Karpas-422 (cell line): ENCODE results near the gene EML1. TPM values are rescaled to one million over a fixed set of nuclear protein-coding genes. Genes with fewer than 3 reads are reported as not detected.

Experiments
- DNase-seq: peaks from one replicate; pipeline ENCODE4 v3.0.0-alpha.2; 2015
- H2AFZ ChIP-seq: fragments of 200-600 bp; sonication (generic); 2 replicates; pipeline ENCODE4 v1.6.1; 2014; ENCODE audit warnings: antibody characterized with exemption, low read length, mixed read lengths
- H3K27ac ChIP-seq: fragments of 200-600 bp; sonication (generic); 2 replicates; pipeline ENCODE4 v1.5.1; 2014; ENCODE audit warnings: mild to moderate bottlenecking, low read length, moderate library complexity
- H3K27me3 ChIP-seq: fragments of 200-600 bp; sonication (generic); 2 replicates; pipeline ENCODE4 v1.6.1; 2014; ENCODE audit warnings: low read length, mixed read lengths
- H3K36me3 ChIP-seq: fragments of 200-600 bp; sonication (generic); 2 replicates; pipeline ENCODE4 v1.6.1; 2014; ENCODE audit warnings: low read length, mixed read lengths; ENCODE audit not compliant: insufficient read depth
- H3K4me1 ChIP-seq: fragments of 200-600 bp; sonication (generic); 2 replicates; pipeline ENCODE4 v1.6.1; 2014; ENCODE audit warnings: mild to moderate bottlenecking, low read length, mixed read lengths
- H3K4me2 ChIP-seq: fragments of 200-600 bp; sonication (generic); 2 replicates; pipeline ENCODE4 v1.6.1; 2014; ENCODE audit warnings: low read length, low read depth, mild to moderate bottlenecking; ENCODE audit not compliant: poor library complexity, severe bottlenecking
- H3K4me3 ChIP-seq: fragments of 200-600 bp; sonication (generic); 2 replicates; pipeline ENCODE4 v1.5.1; 2014; ENCODE audit warnings: mild to moderate bottlenecking, antibody characterized with exemption, low read length, mixed read lengths
- H3K79me2 ChIP-seq: fragments of 200-600 bp; sonication (generic); 2 replicates; pipeline ENCODE4 v1.6.1; 2014; ENCODE audit warnings: mild to moderate bottlenecking, low read length, mixed read lengths
- H3K9ac ChIP-seq: fragments of 200-600 bp; sonication (generic); 2 replicates; pipeline ENCODE4 v1.6.0; 2014; ENCODE audit warnings: low read length
- H3K9me2 ChIP-seq: fragments of 200-600 bp; sonication (generic), shearing (Covaris generic); replicated peaks from 2 replicates; pipeline ENCODE4 v1.6.0; 2014; ENCODE audit warnings: mild to moderate bottlenecking, low read length, moderate library complexity; ENCODE audit not compliant: insufficient read depth
- H3K9me3 ChIP-seq: fragments of 300-700, 200-600 bp; sonication (generic); 2 replicates; pipeline ENCODE4 v1.6.1; 2014; ENCODE audit warnings: low read length, mixed read lengths
- H4K20me1 ChIP-seq: fragments of 200-600 bp; sonication (generic); 2 replicates; pipeline ENCODE4 v1.6.1; 2014; ENCODE audit warnings: mild to moderate bottlenecking, antibody characterized with exemption, low read length, low read depth; ENCODE audit not compliant: insufficient read depth
- total RNA-seq: library from RNA; depleted of rRNA; stranded (reverse); fragments of >200 nt; shearing (Covaris generic); gene quantifications from 2 replicates; pipeline ENCODE4 v1.2.3, GENCODE V29; 2014; ENCODE audit warnings: low replicate concordance

The EML1 gene
- total RNA-seq, 1 experiment from 2014 or later: not detected

DNA sequence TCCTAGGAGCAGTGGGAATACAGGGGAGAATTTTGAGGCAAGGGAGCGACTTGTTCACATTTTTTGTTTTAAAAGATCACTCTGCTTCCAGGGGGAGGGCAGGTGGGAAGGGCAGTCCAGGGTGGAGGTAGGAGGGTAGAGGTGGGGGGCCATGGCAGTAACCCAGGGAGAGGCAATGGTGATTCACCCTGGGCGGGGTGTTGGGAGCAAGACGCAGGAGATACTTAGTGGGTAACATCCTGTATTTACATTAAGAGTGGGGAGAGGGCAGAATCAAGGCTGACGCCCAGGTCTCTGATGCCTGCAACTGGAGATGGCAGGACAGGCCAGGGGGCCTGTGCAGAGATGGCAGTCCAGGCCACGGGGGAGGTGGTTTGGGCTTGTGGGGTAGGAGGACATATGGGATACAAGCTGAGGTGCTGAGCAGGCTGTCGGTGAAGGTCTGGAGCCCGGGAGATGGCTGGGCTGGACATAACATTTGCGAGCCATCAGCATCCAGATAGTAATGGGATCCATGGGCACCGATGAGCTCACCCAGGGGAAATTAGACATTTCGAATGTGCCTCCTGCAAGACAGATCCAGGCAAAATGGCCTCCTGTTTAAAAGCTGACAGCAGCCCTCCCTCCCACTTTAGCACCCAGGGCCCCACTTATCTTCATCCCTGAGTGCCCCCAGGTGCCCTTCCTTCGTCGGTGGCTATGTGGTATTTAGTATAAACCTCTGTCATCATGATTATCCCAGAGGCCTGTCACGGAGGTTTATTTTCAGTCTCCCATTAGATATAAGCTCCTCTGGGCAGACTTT is 9.3 kb downstream of the EML1 start:
- H4K20me1 ChIP-seq: no peaks in the 10 kb centered on the region
- no peaks in the 10 kb centered on the region for H3K27me3 ChIP-seq
- no peak for DNase-seq
- H3K9me3 ChIP-seq: no peaks in the 10 kb centered on the region
- H3K4me3 ChIP-seq: no peak overlapping the region
- H3K9ac ChIP-seq: no peak overlapping the region
- H3K27ac ChIP-seq: no peak overlapping the region
- H3K36me3 ChIP-seq: no peaks in the 10 kb centered on the region
- H3K4me2 ChIP-seq: no peak overlapping the region
- no peaks in the 10 kb centered on the region for H3K4me1 ChIP-seq
- H2AFZ ChIP-seq: no peak overlapping the region
- no peaks in the 10 kb centered on the region for H3K79me2 ChIP-seq
- H3K9me2 ChIP-seq: no peaks in the 10 kb centered on the region

GRCh38 chr14:99803106-99803775 is 10.0 kb downstream of the EML1 start:
- Histone ChIP-seq H2AFZ (no peak overlapping the region), H3K4me2 (no peak overlapping the region), H3K9me2 (no peaks in the 10 kb centered on the region), H3K27me3 (no peaks in the 10 kb centered on the region), H3K4me1 (no peaks in the 10 kb centered on the region), H3K79me2 (no peaks in the 10 kb centered on the region), H3K9me3 (no peaks in the 10 kb centered on the region), H3K36me3 (no peaks in the 10 kb centered on the region), H3K9ac (no peak overlapping the region), H3K27ac (no peak overlapping the region), H3K4me3 (no peak overlapping the region), H4K20me1 (no peaks in the 10 kb centered on the region)
- no peak for DNase-seq

- Histone ChIP-seq H3K9ac (no peak overlapping the region), H3K9me3 (no peaks in the 10 kb centered on the region), H3K4me3 (no peak overlapping the region), H3K36me3 (no peaks in the 10 kb centered on the region), H3K27me3 (no peaks in the 10 kb centered on the region; the same call in 1 of the 2 replicates), H3K27ac (no peak overlapping the region), H2AFZ (no peak overlapping the region), H4K20me1 (no peaks in the 10 kb centered on the region), H3K4me1 (no peaks in the 10 kb centered on the region), H3K4me2 (no peak overlapping the region), H3K79me2 (no peaks in the 10 kb centered on the region), H3K9me2 (no peaks in the 10 kb centered on the region)
- DNase-seq: no peak
Measured at GRCh38 chr14:99803803-99804202, 10.6 kb downstream of the EML1 start.

GRCh38 chr14:99805757-99806439 is 12.7 kb downstream of the EML1 start:
- no peaks in the 10 kb centered on the region for H3K4me1 ChIP-seq
- no peaks in the 10 kb centered on the region for H3K9me2 ChIP-seq
- H3K4me3 ChIP-seq: no peak overlapping the region
- H3K9ac ChIP-seq: no peak overlapping the region
- no peak overlapping the region for H2AFZ ChIP-seq
- no peaks in the 10 kb centered on the region; the same call in 1 of the 2 replicates for H3K27me3 ChIP-seq
- H3K79me2 ChIP-seq: no peaks in the 10 kb centered on the region
- H3K36me3 ChIP-seq: no peaks in the 10 kb centered on the region
- H3K9me3 ChIP-seq: no peaks in the 10 kb centered on the region
- DNase-seq: no peak
- H3K27ac ChIP-seq: no peak overlapping the region
- no peak overlapping the region for H3K4me2 ChIP-seq
- H4K20me1 ChIP-seq: no peaks in the 10 kb centered on the region

DNA sequence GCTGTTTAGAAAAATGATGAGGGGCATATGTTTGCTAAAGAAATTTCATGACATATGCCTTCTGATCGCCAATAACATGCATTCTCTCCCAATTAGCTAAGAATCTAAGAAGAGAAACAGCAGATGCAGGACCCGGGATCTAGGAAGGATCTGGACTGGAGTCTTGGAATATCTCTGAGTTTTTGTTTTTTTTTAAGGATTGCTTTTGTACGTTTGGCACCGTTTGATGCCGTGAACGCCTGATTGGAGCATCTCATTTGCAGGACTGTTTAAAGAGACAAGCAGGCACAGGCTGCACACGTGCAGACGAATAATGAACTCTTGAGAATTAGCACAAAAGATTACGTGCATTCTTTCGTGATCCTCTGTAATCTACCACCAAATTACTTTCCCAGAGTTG is 13.6 kb downstream of the EML1 start:
- Histone ChIP-seq H3K36me3 (no peaks in the 10 kb centered on the region), H4K20me1 (no peaks in the 10 kb centered on the region), H3K4me2 (no peak overlapping the region), H3K4me3 (no peak overlapping the region), H3K9ac (no peak overlapping the region), H3K27ac (no peak overlapping the region), H3K27me3 (no peaks in the 10 kb centered on the region; the same call in 1 of the 2 replicates), H3K9me3 (no peaks in the 10 kb centered on the region), H3K4me1 (no peaks in the 10 kb centered on the region), H3K79me2 (no peaks in the 10 kb centered on the region), H2AFZ (no peak overlapping the region), H3K9me2 (no peaks in the 10 kb centered on the region)
- DNase-seq: no peak

GRCh38 chr14:99807413-99808153 is 14.4 kb downstream of the EML1 start:
- Histone ChIP-seq H4K20me1 (0 out of 2 replicates have a peak, but pooled peaks cover 4% of the 10 kb centered on the region), H3K36me3 (no peaks in the 10 kb centered on the region), H3K4me3 (no peak overlapping the region), H3K27me3 (no peaks in the 10 kb centered on the region; the same call in 1 of the 2 replicates), H3K9ac (no peak overlapping the region), H3K9me2 (no peaks in the 10 kb centered on the region), H3K4me1 (no peaks in the 10 kb centered on the region), H3K9me3 (no peaks in the 10 kb centered on the region), H3K27ac (no peak overlapping the region), H3K4me2 (no peak overlapping the region), H3K79me2 (no peaks in the 10 kb centered on the region), H2AFZ (no peak overlapping the region)
- peak; percentile 47 for DNase-seq

- Histone ChIP-seq H3K79me2 (no peaks in the 10 kb centered on the region), H4K20me1 (0 out of 2 replicates have a peak, but pooled peaks cover 8% of the 10 kb centered on the region), H3K27ac (no peak overlapping the region), H3K9me2 (no peaks in the 10 kb centered on the region), H3K9ac (no peak overlapping the region), H3K9me3 (no peaks in the 10 kb centered on the region), H2AFZ (no peak overlapping the region), H3K4me3 (no peak overlapping the region), H3K4me2 (no peak overlapping the region), H3K27me3 (no peaks in the 10 kb centered on the region; the same call in 1 of the 2 replicates), H3K4me1 (no peaks in the 10 kb centered on the region), H3K36me3 (no peaks in the 10 kb centered on the region)
- no peak for DNase-seq
Measured at GRCh38 chr14:99808154-99808505, 14.9 kb downstream of the EML1 start.
